ENCODE data around the gene SEMA3G. TPM values are rescaled to one million over a fixed set of nuclear protein-coding genes. Genes with fewer than 3 reads are reported as not detected.

SEMA3G gene
- total RNA-seq, 1 donor from 2014 or later: 4.7 TPM

DNA sequence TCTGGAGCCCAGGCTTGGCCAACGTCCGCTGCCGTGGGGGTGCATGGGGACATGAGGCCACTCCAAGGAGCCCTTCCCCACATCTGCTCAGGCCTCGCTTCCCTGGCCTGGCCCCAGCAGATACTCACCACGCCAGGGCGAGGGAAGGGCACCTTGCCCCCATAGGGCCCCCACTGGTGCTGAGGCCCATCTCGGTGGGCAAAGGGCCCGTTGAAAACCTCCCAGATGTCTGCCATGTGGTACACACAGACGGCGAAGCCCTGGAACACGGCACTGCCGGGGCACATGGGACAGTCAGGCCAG, 4.7 kb downstream of the SEMA3G start:
- Histone ChIP-seq H3K4me3 (ENCODE audit: low read length in 3 of 3) (no peak overlapping the region), H3K27ac (ENCODE audit: low read depth, low read length) (no peak overlapping the region), H3K36me3 (ENCODE audit: control insufficient read depth in 3 of 3, insufficient read depth in 3 of 3, low read length in 3 of 3) (peaks cover 0 to 12% (median 0%) of the 10 kb centered on the region in 3 donors), H3K9me3 (ENCODE audit: control insufficient read depth in 3 of 3, low read length in 3 of 3) (no peaks in the 10 kb centered on the region), H3K9ac (ENCODE audit: low read depth in 1 of 3, low read length in 3 of 3) (no peak overlapping the region), H3K4me1 (ENCODE audit: control insufficient read depth in 3 of 3, insufficient read depth in 3 of 3, low read length in 3 of 3) (peaks cover 6 to 16% (median 12%) of the 10 kb centered on the region in 3 donors), H3K27me3 (ENCODE audit: control insufficient read depth in 3 of 3, insufficient read depth in 3 of 3, low read length in 3 of 3) (no peaks in the 10 kb centered on the region)

DNA sequence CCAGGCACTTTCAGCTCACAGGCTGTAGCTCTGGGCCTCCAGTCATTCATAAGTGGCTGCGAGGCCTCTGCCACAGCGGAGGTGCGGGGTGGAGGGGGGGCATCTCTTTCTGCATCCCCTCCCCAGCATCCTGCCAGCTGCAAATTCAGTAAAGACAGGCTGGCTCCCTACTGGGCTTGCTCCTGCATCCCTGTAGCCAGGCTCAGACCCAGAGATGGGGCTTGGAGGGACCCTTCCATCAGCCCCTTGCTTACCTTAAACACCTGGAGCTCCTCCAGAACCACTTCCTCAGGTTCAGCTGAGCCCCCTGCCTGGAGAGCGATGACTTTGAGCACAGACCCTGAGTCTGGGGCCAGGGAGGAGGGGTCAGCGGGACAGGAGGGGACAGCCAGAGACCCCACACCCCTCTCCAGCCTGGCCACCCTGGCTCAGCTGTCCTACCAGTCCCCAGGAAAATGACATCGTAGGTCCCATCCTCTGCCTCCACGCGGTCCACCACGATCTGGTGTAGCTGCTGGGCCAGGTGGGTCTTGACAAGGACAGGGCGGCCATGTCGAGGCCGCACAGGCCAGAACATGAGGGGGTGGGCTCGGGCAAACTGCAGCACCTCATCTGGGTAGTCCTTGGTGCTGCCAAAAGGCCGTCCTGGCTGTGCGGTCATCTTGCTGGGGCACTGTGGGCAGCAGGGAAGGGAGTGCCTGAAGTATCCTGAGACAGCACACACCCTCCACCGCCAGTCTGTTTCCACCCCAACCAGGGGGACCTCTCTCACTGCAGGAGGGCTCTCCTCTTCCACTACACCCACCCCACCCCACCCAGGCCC, 5.3 kb downstream of the SEMA3G start:
- Histone ChIP-seq H3K9ac (ENCODE audit: low read depth in 1 of 3, low read length in 3 of 3) (no peak overlapping the region), H3K9me3 (ENCODE audit: control insufficient read depth in 3 of 3, low read length in 3 of 3) (no peaks in the 10 kb centered on the region), H3K36me3 (ENCODE audit: control insufficient read depth in 3 of 3, insufficient read depth in 3 of 3, low read length in 3 of 3) (peaks cover 0 to 12% (median 0%) of the 10 kb centered on the region in 3 donors), H3K4me1 (ENCODE audit: control insufficient read depth in 3 of 3, insufficient read depth in 3 of 3, low read length in 3 of 3) (peaks cover 4 to 11% (median 6%) of the 10 kb centered on the region in 3 donors), H3K4me3 (ENCODE audit: low read length in 3 of 3) (no peak overlapping the region), H3K27ac (ENCODE audit: low read depth, low read length) (no peak overlapping the region), H3K27me3 (ENCODE audit: control insufficient read depth in 3 of 3, insufficient read depth in 3 of 3, low read length in 3 of 3) (no peaks in the 10 kb centered on the region)

DNA sequence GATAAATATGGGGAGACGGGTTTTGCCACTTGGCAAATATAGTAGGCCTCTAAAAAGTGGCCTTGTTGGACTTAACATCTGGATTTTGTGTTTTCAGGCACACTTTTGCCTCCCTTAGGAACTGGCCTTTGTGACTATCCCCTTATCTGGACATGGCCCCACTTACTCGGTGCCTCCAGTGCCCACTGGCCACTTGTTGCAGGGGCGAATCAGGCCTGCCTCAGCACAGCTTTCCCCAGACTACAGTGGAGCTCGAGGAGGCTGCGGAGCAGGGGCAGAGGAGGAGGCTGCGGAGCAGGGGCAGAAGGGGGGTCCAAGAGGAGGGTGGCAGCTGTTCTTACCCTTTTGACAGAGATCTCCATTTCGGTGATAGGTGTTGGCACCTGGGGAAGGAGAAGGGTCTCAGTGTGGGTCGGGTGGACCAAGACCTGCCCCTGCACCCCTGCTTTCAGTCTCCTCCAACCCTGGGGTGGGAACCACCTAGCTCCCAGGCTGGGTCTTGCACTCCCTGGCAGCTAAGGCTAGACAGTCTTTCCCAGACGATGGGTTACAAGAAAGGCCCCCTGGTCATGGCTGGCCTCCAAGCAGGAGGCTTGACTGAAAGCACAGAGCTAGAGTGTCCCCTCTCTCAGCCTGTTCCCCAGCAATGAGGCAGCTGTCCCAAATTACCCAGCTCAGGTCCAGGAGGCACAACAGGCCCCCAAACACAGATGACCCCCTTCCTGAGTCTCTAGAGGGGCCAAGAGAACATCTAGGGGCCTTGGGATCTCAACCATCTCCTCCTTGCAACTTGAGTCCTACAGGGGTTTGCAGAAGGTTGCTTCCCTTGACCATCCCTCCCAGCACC, 6.1 kb downstream of the SEMA3G start:
- H3K9me3 ChIP-seq (ENCODE audit: control insufficient read depth in 3 of 3, low read length in 3 of 3): no peaks in the 10 kb centered on the region
- no peak overlapping the region for H3K9ac ChIP-seq (ENCODE audit: low read depth in 1 of 3, low read length in 3 of 3)
- H3K27ac ChIP-seq (ENCODE audit: low read depth, low read length): no peak overlapping the region
- peaks cover 0 to 12% (median 0%) of the 10 kb centered on the region in 3 donors for H3K36me3 ChIP-seq (ENCODE audit: control insufficient read depth in 3 of 3, insufficient read depth in 3 of 3, low read length in 3 of 3)
- H3K4me3 ChIP-seq (ENCODE audit: low read length in 3 of 3): no peak overlapping the region
- H3K27me3 ChIP-seq (ENCODE audit: control insufficient read depth in 3 of 3, insufficient read depth in 3 of 3, low read length in 3 of 3): no peaks in the 10 kb centered on the region
- H3K4me1 ChIP-seq (ENCODE audit: control insufficient read depth in 3 of 3, insufficient read depth in 3 of 3, low read length in 3 of 3): peaks cover 0 to 11% (median under 1%) of the 10 kb centered on the region in 3 donors

DNA sequence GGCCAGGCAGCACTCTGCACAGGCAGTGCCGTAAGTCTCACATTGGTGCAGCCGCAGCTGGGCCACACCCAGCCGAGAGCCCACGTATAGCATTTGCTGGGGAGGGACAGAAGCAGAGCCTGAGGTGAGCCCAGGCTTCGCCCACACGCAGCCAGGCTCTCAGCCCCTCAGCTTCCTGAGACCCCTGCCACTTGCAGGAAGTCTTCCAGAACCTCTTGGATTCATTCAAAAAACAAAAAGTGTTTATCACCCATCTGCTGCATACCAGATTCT, 6.9 kb downstream of the SEMA3G start:
- H3K36me3 ChIP-seq (ENCODE audit: control insufficient read depth in 3 of 3, insufficient read depth in 3 of 3, low read length in 3 of 3): peaks cover 0 to 12% (median 0%) of the 10 kb centered on the region in 3 donors
- peaks cover 6 to 18% (median 7%) of the 10 kb centered on the region in 3 donors for H3K4me1 ChIP-seq (ENCODE audit: control insufficient read depth in 3 of 3, insufficient read depth in 3 of 3, low read length in 3 of 3)
- H3K9me3 ChIP-seq (ENCODE audit: control insufficient read depth in 3 of 3, low read length in 3 of 3): no peaks in the 10 kb centered on the region
- H3K4me3 ChIP-seq (ENCODE audit: low read length in 3 of 3): no peak overlapping the region
- no peaks in the 10 kb centered on the region for H3K27me3 ChIP-seq (ENCODE audit: control insufficient read depth in 3 of 3, insufficient read depth in 3 of 3, low read length in 3 of 3)
- H3K27ac ChIP-seq (ENCODE audit: low read depth, low read length): no peak overlapping the region
- no peak overlapping the region for H3K9ac ChIP-seq (ENCODE audit: low read depth in 1 of 3, low read length in 3 of 3)

DNA sequence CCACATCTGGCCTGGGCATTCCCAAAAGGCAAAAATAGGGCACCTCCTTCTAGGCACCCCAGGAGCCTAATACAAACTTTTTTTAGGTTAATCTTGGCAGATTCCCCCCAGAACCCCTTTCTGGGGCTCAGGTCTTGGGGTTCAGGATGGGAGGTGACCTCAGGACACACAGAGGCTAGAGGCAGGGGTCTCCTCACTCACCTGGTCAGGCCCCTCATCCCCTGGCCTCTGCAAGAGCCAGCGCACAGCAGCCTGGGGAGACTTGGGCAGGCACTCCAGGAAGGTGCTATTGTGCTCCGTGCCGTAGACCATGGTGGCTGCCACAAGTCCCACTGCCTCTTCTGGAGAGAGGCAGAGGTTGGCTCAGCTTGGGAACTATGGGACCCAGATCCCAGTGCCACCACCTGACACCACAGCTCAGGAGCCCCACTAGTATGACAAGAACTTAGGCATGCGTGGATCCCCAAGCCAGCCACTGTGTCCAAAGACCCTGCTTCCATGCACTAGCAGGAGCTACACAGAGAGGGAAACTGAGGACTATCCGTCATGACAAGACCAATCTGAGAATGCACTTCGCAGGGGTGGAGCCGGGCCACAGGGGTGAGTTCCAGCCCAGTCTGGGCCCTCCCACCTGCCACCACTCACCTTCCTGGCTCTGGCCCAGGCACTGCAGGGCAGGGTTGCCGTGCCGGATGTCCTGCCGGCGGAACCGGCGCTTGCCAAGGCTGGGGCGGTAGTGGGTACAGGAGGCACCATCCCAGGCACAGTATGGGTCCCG, 7.4 kb downstream of the SEMA3G start:
- Histone ChIP-seq H3K9ac (ENCODE audit: low read depth in 1 of 3, low read length in 3 of 3) (no peak overlapping the region), H3K36me3 (ENCODE audit: control insufficient read depth in 3 of 3, insufficient read depth in 3 of 3, low read length in 3 of 3) (peaks cover 0 to 12% (median 0%) of the 10 kb centered on the region in 3 donors), H3K27me3 (ENCODE audit: control insufficient read depth in 3 of 3, insufficient read depth in 3 of 3, low read length in 3 of 3) (no peaks in the 10 kb centered on the region), H3K4me3 (ENCODE audit: low read length in 3 of 3) (no peak overlapping the region), H3K27ac (ENCODE audit: low read depth, low read length) (no peak overlapping the region), H3K9me3 (ENCODE audit: control insufficient read depth in 3 of 3, low read length in 3 of 3) (no peaks in the 10 kb centered on the region), H3K4me1 (ENCODE audit: control insufficient read depth in 3 of 3, insufficient read depth in 3 of 3, low read length in 3 of 3) (peaks cover 8 to 20% (median 11%) of the 10 kb centered on the region in 3 donors)

DNA sequence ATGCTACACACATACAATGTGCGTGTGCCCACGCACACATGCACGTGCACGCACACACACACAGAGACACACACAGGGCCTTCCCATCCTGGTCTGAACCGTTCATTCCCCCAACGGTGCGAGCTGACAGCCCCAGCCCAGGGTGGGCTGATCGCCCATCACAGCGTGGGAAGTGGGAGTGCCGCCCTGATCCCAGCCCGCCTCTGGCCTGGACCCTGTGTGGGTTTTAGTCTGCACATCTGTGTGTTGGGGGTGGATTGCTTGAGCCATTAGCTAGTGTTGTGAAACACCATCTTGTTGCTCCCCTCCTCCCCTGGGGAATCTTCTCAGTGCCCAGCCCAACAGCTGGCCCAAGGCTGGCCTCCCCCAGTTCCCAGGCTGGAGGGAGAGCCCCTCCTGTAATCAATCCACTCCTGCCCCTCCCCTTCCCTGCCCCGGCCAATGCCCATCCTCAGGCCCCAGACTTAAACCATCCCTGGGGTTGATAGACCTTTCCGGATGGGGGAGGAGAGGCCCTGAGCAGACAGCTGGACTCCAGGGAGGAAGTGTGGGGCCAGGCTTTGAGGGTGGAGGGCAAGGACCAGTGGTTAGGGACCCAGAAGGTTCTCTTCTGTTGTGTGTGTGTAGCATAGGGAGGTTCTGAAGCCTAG, 8.3 kb downstream of the SEMA3G start:
- Histone ChIP-seq H3K27ac (ENCODE audit: low read depth, low read length) (no peak overlapping the region), H3K9ac (ENCODE audit: low read depth in 1 of 3, low read length in 3 of 3) (peak overlapping the region in 2 of 3 donors; percentile 8 to 45), H3K9me3 (ENCODE audit: control insufficient read depth in 3 of 3, low read length in 3 of 3) (no peaks in the 10 kb centered on the region), H3K4me1 (ENCODE audit: control insufficient read depth in 3 of 3, insufficient read depth in 3 of 3, low read length in 3 of 3) (peaks cover 11 to 27% (median 17%) of the 10 kb centered on the region in 3 donors), H3K4me3 (ENCODE audit: low read length in 3 of 3) (no peak overlapping the region), H3K36me3 (ENCODE audit: control insufficient read depth in 3 of 3, insufficient read depth in 3 of 3, low read length in 3 of 3) (peaks cover 0 to 12% (median 0%) of the 10 kb centered on the region in 3 donors), H3K27me3 (ENCODE audit: control insufficient read depth in 3 of 3, insufficient read depth in 3 of 3, low read length in 3 of 3) (no peaks in the 10 kb centered on the region)

DNA sequence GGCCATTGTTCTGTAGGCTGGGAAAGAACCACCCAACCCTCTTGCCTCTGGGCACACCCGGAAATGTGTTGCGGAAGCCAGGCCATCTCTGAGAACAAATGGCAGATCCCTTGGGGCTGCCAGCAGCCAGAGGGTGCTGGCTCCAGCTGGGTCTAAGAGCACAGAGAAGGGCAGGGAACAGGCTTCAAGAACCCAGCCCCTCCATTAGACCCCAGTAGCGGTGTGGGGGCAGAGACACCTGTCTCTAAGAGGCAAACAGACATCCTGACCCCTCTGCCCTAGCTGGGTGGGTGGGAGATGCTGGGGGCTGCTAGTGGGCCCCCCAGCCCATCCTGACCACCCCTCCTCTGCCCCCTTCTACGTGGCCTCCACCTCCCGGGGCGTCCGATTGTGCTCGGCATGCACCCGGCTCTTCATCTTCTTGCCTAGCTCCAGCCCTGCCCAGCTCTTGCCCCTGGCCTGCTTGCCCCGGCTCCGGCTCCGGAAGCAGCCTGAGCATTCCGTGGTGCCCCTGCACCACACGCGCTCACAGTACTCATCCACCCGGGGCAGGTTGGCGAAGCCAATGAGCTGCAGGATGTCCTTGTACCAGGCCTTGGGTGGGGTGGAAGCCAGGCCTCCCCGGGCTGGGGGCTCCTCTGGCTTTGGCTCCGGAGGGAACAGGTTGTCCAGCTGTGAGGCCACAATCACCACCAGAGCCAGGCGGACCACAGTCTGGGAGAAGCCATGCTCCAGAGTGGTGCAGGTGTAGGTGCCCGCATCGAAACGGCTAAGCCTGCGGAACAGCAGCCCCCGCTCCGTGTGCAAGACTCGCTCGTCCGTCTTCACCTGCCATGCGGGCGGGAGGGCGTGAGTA, 9.4 kb downstream of the SEMA3G start:
- H3K27me3 ChIP-seq (ENCODE audit: control insufficient read depth in 3 of 3, insufficient read depth in 3 of 3, low read length in 3 of 3): no peaks in the 10 kb centered on the region
- H3K4me1 ChIP-seq (ENCODE audit: control insufficient read depth in 3 of 3, insufficient read depth in 3 of 3, low read length in 3 of 3): peaks cover 11 to 33% (median 17%) of the 10 kb centered on the region in 3 donors
- H3K4me3 ChIP-seq (ENCODE audit: low read length in 3 of 3): no peak overlapping the region
- peaks cover 0 to 10% (median 0%) of the 10 kb centered on the region in 3 donors for H3K36me3 ChIP-seq (ENCODE audit: control insufficient read depth in 3 of 3, insufficient read depth in 3 of 3, low read length in 3 of 3)
- H3K27ac ChIP-seq (ENCODE audit: low read depth, low read length): peak overlapping the region; percentile 51
- H3K9me3 ChIP-seq (ENCODE audit: control insufficient read depth in 3 of 3, low read length in 3 of 3): no peaks in the 10 kb centered on the region
- peak overlapping the region in 1 of 3 donors; percentile 20 for H3K9ac ChIP-seq (ENCODE audit: low read depth in 1 of 3, low read length in 3 of 3)

DNA sequence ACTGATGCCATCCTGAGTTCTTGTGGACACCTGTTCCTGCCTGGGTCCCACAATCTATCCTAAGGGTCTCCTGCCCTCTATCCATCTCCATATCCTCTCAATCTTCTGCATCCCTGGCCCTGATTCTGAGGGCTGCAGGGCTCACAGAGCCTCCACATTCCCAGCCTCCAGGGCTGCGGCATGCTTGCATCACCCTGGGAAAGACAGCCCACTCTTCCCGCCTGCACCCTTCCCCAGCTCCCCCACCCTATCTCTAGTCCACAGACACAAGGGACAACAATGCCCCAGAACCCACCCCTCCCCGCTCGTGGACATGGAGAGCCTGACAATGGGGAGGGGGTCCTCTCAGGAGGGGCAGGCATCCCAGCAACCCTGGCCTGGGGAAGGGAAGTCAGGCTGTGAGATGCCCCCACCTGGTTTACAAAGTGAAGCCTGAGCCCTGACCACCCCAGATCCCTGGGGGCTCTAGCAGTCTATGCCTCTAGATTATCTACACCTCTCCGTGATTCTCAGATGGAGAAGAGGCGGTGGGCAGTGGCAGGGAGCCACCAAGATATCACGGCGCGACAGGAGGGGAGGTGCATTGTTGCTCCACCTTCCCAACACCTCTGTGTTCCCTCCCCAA, 10.3 kb downstream of the SEMA3G start:
- Histone ChIP-seq H3K9ac (ENCODE audit: low read depth in 1 of 3, low read length in 3 of 3) (no peak overlapping the region), H3K27ac (ENCODE audit: low read depth, low read length) (peak overlapping the region; percentile 51), H3K9me3 (ENCODE audit: control insufficient read depth in 3 of 3, low read length in 3 of 3) (no peaks in the 10 kb centered on the region), H3K36me3 (ENCODE audit: control insufficient read depth in 3 of 3, insufficient read depth in 3 of 3, low read length in 3 of 3) (peaks cover 0 to 6% (median 0%) of the 10 kb centered on the region in 3 donors), H3K4me3 (ENCODE audit: low read length in 3 of 3) (no peak overlapping the region), H3K4me1 (ENCODE audit: control insufficient read depth in 3 of 3, insufficient read depth in 3 of 3, low read length in 3 of 3) (peaks cover 11 to 37% (median 21%) of the 10 kb centered on the region in 3 donors), H3K27me3 (ENCODE audit: control insufficient read depth in 3 of 3, insufficient read depth in 3 of 3, low read length in 3 of 3) (no peaks in the 10 kb centered on the region)
